Stimulated activated naive CD4-positive, alpha-beta T cell treated with Interleukin-2 at 50 U/mL for 16 hours (primary cell): ENCODE measurements around the gene CSH2.
"Not testable (repeated sequence)": the region's sequence is repeated elsewhere in the genome, so short reads cannot be mapped to it uniquely, and the experiment has no call there.

ENCODE experiments used
- DNase-seq: peaks from one replicate; lab custom pipeline; 2025; lab: John Stamatoyannopoulos, UW

Gene CSH2

DNA sequence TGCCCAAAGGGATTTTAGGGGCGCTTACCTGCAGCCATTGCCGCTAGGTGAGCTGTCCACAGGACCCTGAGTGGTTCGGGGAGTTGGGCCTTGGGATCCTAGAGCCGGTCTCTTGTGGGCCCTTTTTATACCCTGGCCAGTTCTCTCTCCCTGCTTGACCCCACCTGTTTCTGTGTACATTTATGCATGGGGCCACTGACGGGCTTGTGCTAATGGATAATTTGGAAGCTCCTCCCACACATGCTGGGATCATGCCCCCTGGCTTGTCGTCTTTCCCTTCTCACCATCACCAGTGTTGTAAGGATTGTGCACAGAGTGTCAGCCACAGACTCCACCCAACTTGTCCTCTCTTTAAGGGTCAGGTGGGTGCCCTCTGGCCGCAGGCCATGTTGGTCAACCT is at the start of gene CSH2:
CSH2 (minus strand) TSS at position 101 of the 400 bp plus-strand sequence; CDS start at position 38, 63 bp downstream.
- DNase-seq = not testable (repeated sequence)

GRCh38 chr17:63922402-63922801 is 48.9 kb upstream of the CSH2 start:
- not testable (repeated sequence) for DNase-seq

GRCh38 chr17:63920779-63921178 is 47.3 kb upstream of the CSH2 start:
- DNase-seq = not testable (repeated sequence)

DNA sequence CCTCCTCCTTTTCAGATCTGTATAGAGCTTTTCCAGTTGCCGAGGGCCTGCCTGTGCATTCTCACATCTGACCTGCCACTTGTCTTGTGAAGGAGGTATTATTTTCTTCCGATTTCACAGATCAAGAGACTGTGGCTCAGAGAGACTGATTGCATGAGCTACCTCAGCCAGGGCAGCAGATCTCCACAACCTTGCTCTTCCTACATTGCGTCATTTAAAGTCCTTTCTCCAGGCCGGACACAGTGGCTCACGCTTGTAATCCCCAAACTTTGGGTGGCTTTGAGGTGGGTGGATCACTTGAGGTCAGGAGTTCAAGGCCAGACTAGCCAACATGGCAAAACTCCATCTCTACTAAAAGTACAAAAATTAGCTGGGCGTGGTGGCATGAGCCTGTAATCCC is 46.6 kb upstream of the CSH2 start:
- DNase-seq = not testable (repeated sequence)

DNA sequence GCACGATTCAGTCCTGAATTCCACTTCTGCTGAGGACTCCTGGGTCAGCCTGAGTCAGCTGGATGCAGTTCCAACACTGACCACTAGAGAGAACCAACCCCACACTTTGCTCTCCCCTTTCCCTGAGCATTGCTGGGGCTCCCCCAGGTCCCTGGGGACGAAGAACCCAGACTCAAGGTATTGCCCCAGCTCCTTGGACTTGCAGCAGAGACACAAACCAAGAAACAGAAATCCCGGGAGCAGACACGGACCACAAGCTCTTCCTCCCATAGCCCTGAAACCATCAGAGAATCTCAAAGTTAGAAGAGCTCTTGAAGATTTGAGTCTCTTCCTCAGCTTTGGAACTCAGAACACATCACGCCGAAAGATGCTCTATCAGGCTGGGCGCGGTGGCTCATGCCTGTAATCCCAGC is 45.8 kb upstream of the CSH2 start:
- peak; percentile 39 for DNase-seq

DNA sequence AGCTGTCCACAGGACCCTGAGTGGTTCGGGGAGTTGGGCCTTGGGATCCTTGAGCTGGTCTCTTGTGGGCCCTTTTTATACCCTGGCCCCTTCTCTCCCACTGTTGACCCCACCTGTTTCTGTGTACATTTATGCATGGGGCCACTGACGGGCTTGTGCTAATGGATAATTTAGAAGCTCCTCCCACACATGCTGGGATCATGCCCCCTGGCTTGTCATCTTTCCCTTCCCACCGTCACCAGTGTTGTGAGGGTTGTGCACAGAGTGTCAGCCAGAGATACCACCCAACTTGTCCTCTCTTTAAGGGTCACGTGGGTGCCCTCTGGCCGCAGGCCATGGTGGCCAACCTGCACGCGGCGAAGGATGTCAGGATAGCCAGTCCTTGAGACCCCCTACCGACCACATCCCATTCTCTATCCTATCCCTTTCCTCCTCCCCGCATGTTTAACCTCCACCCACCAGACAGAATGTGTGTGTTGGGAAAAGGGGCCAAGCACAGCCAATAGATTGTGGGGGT is 45.4 kb upstream of the CSH2 start, which contains the start of gene GH1:
GH1 (minus strand) TSS at position 51 of the 517 bp plus-strand sequence. CDS start 63 bp downstream, outside the sequence.
- DNase-seq = not testable (repeated sequence)

GRCh38 chr17:63918305-63918704 is 44.8 kb upstream of the CSH2 start:
- no peak for DNase-seq

DNA sequence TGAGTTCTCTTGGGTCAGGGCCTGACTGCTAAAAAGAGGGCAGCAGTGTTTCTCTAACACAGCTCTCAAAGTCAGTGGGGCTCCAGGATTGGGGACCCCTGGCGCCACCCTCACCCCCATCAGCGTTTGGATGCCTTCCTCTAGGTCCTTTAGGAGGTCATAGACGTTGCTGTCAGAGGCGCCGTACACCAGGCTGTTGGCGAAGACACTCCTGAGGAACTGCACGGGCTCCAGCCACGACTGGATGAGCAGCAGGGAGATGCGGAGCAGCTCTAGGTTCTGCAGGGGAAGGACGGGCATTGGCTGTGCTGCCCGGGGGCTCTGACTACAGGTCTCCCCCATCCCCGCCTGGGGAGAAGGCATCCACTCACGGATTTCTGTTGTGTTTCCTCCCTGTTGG is 44.2 kb upstream of the CSH2 start:
- DNase-seq = no peak

DNA sequence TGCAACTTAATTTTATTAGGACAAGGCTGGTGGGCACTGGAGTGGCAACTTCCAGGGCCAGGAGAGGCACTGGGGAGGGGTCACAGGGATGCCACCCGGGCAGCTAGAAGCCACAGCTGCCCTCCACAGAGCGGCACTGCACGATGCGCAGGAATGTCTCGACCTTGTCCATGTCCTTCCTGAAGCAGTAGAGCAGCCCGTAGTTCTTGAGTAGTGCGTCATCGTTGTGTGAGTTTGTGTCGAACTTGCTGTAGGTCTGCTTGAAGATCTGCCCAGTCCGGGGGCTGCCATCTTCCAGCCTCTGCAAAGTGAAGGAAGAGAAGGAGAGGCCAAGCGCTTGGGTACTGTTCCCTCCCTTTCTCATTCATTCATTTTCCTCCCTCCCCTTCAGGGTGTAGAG is 43.7 kb upstream of the CSH2 start:
- not testable (repeated sequence) for DNase-seq

DNA sequence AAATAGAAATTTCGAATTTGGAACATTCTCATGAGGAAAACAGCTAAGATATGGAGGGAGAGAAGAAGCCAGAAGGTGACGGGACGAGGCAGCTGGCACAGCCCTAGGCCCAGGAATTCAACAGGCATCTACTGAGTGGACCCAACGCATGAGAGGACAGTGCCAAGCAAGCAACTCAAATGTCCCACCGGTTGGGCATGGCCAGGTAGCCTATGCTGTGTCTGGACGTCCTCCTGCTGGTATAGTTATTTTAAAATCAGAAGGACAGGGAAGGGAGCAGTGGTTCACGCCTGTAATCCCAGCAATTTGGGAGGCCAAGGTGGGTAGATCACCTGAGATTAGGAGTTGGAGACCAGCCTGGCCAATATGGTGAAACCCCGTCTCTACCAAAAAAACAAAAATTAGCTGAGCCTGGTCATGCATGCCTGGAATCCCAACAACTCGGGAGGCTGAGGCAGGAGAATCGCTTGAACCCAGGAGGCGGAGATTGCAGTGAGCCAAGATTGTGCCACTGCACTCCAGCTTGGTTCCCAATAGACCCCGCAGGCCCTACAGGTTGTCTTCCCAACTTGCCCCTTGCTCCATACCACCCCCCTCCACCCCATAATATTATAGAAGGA is 43.2 kb upstream of the CSH2 start:
- DNase-seq = no peak

DNA sequence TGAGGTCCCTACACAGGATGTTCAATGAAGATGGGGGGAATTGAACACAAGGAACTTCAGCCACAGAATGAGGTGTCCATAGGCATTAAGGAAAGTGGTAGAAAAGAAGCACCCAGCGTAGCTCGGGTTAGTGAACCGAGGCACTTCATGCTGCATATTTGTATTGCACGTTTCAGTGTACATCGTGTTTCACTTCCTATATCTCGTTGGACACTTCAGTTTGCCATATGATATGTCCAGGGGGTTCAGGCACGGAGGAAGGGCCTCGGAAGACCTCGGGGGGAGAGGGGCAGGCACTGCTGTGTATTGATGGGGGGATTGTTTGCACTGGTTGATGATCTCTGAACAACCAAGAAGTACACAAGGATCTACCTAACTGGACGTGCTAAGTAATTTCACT is 42.3 kb upstream of the CSH2 start:
- not testable (repeated sequence) for DNase-seq

DNA sequence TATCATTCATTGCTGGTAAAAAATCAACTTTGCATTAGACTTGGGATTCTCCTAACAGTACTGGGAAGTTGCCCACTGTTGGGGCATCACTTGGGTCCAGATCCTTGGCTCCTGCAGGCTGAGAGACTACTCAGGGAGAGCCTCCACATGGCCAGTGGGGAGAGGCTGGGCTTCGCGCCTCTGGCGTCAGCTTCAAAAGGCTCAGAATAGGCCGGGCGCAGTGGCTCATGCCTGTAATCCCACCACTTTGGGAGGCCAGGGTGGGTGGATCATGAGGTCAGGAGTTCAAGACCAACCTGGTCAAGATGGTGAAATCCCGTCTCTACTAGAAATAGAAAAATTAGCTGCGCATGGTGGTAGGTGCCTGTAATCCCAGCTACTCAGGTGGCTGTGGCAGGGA is 41.0 kb upstream of the CSH2 start:
- DNase-seq = no peak

DNA sequence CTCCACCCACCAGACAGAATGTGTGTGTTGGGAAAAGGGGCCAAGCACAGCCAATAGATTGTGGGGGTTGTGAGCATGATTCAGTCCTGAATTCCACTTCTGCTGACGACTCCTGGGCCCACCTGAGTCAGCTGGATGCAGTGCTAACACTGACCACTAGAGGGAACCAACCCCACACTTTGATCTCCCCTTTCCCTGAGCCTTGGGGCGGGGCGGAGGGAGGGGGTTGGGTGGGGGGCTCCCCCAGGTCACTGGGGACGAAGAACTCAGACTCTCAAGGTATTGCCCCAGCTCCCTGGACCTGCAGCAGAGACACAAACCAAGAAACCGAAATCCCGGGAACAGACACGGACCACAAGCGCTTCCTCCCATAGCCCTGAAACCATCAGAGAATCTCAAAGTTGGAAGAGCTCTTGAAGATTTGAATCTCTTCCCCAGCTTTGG is 38.2 kb upstream of the CSH2 start:
- peak; percentile 36 for DNase-seq

DNA sequence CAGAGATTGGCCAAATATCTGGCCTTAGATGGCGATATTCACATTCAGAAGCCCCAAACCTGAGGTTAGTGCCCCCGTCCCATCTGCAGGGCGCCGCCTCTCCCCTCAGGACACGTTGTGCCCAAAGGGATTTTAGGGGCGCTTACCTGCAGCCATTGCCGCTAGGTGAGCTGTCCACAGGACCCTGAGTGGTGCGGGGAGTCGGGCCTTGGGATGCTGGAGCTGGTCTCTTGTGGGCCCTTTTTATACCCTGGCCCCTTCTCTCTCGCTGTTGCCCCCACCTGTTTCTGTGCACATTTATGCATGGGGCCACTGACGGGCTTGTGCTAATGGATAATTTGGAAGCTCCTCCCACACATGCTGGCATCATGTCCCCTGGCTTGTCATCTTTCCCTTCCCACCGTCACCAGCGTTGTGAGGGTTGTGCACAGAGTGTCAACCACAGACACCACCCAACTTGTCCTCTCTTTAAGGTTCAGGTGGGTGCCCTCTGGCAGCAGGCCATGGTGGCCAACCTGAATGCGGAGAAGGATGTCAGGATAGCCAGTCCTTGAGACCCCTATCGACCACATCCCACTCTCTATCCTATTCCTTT is 37.7 kb upstream of the CSH2 start, which contains the start of gene CSHL1:
CSHL1 (minus strand) TSS at position 218 of the 595 bp plus-strand sequence; CDS start at position 156, 62 bp downstream.
- no peak for DNase-seq

GRCh38 chr17:63910096-63910495 is 36.6 kb upstream of the CSH2 start:
- no peak for DNase-seq

- DNase-seq = not testable (repeated sequence)
Observed at GRCh38 chr17:63909586-63909985, 36.1 kb upstream of the CSH2 start.

GRCh38 chr17:63907161-63907778 is 33.8 kb upstream of the CSH2 start:
- DNase-seq = not testable (repeated sequence)

DNA sequence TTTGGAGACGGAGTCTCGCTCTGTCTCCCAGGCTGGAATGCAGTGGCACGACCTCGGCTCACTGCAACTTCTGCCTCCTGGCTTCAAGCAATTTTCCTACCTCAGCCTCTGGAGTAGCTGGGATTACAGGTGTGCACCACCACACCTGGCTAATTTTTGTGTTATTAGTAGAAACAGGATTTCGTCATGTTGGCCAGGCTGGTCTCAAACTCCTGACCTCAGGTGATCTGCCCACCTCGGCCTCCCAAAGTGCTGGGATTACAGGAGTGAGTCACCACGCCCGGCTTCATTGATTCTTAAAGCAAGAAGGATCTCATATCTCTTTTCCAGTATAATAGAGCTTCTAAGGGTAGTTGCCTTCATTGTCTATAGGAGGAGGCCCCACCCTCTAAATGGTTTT is 31.3 kb upstream of the CSH2 start:
- DNase-seq = not testable (repeated sequence)

- DNase-seq = not testable (repeated sequence)
Observed at GRCh38 chr17:63903787-63904201, 30.3 kb upstream of the CSH2 start.

GRCh38 chr17:63901971-63902370 is 28.5 kb upstream of the CSH2 start:
- DNase-seq = not testable (repeated sequence)

DNA sequence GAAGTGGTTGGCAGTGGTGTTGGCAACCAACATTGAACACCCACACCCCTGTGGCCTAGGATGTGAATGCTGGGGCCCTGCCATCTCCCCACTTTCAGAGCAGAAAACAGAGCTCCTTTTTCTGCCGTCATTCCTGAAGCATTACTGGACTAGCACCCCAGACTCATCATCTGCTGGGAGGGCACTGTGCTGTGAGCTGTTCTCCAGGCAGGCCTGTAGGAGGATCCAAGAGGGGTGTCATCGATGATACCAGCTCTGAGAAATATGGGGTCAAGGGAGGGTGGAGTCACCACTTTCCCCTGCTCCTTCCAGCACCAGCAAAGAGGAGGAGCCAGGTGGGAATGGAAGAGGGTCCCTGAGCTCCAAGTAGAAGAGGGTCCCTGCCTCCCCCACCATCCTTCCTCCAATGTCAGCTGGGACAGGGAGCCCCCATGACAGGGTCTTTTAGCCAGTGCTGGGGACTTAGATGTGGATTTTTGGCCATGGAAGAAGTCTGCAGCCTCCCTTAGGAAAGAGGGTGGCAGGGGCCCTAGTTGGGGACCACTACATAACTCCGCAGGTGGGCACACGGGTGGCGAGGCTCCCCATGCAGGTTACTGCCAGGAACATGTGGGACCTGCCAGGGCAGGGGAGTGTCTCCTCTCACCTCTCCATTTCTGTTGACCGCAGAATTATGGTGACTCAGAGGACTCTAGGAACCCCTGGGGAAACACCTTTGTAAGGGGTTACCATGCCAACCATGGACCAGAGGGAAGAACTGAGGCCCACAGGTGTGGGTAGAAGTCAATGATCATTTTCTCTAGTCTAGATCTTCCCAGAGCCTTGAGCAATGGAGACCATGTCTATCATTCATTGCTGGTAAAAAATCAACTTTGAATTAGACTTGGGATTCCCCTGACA is 25.7 kb upstream of the CSH2 start:
- peak; percentile 40 for DNase-seq
